ENCODE data around the gene GFI1B.

GRCh38 chr9:133006731-133007352 lies 28.3 kb downstream of the GFI1B start:
- TF ChIP-seq CTCF (IDR thresholded peaks at IDR 0.05) (no peak), POLR2A (IDR thresholded peaks at IDR 0.05) (no peak)

Measured in lower leg skin (tissue), 3 donors.